GM19023 (cell line): ENCODE measurements around the gene COL4A1.

ENCODE experiments used
- ATAC-seq: cut with Tn5 transposase; IDR thresholded peaks from one replicate; pipeline ENCODE4 v1.9.1; 2021; ENCODE audit warnings: mild to moderate bottlenecking, moderate library complexity; ENCODE audit not compliant: unreplicated experiment

The COL4A1 gene

GRCh38 chr13:110310541-110311442, 3.8 kb upstream of the COL4A1 start:
- no peak for ATAC-seq

DNA sequence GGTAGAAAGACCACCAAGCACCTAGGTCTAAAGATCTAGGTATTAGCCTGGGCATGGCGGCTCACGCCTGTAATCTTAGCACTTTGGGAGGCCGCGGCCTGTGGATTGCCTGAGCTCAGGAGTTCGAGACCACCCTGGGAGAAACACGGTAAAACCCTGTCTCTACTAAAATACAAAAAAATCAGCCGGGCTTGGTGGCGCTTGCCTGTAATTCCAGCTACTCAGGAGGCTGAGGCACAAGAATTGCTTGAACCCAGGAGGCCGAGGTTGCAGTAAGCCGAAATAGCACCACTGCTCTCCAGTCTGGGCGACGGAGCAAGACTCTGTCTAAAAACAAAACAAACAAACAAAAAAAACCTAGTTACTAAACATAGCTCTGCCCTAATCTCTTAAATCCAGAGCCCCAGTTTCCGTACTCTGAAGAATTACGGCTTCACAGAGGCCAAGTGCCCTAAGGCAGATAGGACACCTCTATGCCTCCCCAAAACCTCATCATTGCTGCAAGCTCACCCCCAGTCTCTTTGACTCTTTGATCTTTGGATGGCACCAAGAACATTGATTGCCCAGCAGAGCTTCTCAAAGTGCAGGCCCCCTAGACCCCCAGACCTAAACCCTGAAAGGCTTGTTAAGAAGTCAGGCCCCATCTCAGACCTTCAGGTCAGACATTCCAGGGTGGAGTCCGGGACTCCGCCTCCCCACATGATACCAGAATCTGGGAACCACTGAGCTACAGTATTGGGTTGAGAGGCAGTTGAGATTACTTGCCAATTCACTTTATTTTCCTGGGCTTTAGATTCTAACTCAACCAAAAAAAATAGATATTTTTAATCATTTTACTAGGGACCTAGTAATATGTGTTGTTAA, 2.9 kb upstream of the COL4A1 start:
- ATAC-seq = no peak

DNA sequence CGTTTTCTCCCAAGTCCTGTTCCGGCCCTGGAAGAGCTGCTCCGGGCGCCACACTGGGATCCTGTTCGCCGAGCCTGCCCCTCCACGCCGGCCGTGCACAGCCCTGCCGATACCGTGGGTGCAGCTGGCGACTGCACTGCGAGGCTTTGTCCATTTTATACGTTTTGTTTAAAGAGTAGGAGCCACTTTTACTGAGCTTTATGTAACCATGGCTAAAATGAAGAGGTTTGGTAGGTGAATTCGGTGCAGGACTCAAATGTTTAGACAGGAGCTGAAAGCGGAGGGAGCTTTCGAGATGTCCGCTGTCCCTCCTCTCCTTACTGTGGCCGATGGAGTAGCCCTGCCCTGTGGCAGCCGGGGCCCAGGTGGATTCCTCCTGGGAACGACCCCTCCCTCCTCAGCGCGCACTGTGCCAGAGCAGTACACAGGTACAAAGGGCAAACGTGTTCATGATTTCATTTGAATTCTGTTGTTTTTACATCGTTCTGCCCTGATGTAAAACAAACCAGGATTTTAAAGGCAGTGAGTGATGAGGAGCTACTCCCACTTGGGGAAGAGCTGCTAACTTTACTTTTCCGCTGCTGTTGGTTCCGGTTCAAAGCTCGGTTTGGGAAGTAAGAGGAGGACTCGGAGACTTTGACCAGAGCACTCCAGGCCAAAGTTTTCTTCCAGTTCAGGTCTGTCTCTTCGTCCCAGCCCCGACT, 1.9 kb upstream of the COL4A1 start:
- ATAC-seq = no peak

- no peak for ATAC-seq
These were observed 1.1 kb upstream of the COL4A1 start for GRCh38 chr13:110307767-110308655.

DNA sequence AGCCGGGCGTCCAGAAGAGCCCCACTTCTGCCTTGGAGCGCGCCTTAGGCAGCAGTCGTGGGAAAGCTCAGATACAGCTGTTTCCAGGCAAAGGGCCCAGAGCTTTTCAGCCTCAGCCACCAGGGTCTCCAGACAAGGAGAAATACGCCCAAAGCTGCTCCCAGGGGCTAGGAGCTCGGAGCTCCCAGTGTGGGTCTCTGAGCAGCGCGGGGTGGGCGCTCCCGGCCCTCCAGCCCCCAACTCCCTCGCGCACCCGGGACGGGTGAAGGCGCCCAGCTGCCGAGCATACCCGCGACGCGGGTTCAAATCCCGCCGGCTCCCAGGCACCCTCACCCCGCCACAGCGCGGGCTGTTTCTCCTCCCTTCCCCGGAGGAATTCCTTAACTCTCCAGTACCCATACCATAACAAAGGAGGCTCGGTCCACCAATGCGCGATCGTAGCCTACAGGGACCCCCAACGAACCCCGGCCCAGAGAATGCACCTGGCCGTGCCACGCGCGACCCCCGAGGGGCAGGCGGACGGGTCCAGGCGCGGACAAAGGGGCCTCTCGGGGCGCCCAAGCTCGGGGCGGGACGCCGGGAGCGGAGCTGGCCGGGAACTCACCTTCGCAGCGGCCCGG, 507 bp downstream of the COL4A1 start:
- ATAC-seq = no peak

GRCh38 chr13:110305949-110306339, 1.0 kb downstream of the COL4A1 start:
- ATAC-seq = no peak

DNA sequence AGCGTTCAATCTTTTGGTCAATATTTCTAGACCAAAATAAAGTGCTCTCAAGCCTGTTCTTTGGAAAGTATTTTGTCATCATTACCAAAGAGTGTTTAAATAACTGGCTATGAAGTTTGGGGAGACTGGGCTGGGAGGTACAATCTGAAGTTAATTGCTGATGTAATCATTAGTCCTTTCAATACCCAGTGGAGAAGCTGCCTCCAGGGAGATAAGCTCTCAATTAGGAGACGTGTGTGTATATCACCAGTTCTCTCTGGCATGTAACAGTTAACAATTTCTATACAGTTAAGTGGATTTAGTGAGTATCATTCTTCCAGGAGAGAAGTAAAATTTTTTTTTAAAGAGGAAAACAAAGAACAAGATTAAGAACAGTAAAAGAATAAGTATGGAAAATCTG, 1.4 kb downstream of the COL4A1 start:
- no peak for ATAC-seq

DNA sequence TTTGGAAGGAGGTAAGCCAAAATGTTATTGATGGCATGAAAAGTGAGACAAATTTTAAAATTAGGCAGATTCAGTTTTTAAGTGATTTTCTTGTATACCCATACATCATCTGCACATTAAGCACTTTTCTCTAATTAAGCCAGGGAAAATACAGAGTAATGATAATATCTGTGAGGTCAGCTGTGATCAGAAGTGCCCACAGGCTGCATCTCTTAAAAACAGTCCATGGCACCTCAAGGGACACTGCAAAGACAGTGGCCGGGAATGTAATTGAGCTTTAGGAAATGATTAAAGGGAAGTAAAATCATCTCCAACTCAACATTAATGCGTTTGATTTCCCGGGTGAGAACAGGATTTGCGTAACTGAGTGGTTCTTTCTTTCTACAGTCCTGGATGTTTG, 2.0 kb downstream of the COL4A1 start:
- no peak for ATAC-seq

DNA sequence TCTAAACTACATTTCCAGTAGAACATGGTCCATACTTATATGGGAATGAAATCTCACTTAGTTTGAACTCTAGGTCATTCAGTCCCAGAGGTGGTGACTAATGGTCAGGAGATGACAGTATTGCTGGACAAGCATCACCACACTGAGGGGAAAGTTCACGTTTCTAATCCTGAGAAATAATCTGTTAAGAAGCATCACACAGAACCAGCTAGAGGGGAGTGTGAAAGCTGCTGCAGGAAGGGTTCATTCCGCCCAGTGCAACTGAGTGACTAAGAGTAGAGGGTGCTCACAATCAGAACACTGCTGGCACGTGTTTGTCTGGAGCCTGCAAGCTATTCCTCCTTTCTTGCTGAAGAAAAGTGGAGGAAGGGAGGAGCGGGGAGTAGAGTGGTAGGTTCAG, 2.7 kb downstream of the COL4A1 start:
- no peak for ATAC-seq

DNA sequence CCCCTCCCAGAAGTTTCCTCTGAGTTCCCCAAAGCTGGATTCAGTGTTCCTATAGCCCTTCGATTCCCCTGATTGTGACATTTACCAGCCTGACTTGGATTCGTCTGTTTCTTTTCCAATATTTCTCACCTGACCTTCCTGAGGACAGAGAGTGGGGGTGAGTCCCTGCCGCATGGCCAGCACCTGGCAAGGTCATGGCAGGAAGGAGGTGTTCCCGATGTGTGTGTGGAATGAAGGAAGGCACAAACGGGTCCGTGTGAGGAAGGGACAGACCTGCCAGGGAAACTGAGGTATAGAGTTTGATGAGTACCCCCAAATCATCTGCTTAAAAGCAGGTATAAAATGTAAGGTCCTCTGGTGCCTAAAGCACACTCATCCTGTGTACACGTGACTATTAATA, 3.3 kb downstream of the COL4A1 start:
- no peak for ATAC-seq

DNA sequence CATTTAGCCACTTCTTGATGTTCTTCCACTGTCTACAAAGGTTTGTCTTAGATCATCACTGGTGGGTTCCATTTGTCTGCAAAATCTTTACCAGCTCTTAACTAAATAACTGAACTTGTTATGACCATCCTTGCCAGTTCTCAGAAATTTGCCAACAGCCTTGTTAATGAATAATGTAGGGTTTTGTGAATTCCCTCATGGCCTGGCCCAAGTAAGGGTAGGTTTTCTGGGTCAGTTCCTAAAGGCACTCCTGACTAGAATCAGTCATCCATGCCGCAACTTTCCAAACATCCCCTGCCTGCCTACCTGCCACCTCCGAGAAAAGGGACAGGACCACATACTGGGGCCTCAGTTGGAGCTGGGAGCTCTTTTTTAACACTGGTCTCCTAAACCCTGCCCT, 4.0 kb downstream of the COL4A1 start:
- no peak for ATAC-seq

- ATAC-seq = no peak
These were observed 5.1 kb downstream of the COL4A1 start for GRCh38 chr13:110301606-110302553.

DNA sequence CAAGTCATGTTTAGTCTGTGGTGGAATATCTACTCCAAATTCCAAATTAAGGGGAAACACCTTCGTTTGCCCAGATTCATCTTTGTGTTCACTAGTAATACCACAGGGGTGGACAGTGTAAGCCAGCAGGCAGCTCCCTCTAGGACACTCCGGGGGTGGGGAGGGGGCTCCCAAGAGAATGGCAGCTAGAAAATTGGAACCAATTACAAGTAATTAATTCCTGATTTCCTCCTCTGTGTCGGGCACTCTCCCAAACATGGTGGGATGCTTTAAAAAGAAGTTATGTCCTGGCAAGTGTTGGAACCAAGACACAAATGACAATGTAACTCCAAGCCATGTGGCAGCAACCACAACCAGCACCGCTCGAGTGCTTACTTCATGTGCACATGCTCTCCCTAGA, 5.9 kb downstream of the COL4A1 start:
- ATAC-seq = no peak

GRCh38 chr13:110300090-110300815, 6.7 kb downstream of the COL4A1 start:
- ATAC-seq = no peak

DNA sequence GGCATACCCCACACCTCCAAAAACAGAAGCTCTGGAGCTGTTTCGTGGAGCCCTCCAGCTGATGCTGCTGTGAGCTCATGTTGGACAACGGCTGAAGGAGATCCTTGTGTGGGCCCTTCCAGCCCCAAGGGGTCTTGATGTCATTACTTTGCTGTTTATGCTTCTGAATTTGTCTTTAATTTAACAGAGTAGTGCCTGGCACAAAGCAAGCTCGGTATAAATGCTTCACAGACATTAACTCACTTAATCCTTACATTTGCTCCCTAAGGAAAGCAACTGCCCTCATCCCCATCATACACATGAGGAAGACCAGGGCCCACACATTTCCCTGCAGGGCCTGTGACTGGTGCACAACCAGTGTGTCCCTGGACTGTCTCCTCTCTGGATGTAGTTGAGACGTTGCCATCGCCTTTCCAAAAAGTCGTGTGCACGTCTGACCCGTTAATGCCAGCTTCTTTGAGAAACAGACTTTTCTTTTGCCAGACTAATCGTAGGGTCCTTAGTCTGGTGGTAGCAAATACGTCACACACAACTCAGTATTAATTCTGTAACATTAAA, 7.6 kb downstream of the COL4A1 start:
- ATAC-seq = no peak

DNA sequence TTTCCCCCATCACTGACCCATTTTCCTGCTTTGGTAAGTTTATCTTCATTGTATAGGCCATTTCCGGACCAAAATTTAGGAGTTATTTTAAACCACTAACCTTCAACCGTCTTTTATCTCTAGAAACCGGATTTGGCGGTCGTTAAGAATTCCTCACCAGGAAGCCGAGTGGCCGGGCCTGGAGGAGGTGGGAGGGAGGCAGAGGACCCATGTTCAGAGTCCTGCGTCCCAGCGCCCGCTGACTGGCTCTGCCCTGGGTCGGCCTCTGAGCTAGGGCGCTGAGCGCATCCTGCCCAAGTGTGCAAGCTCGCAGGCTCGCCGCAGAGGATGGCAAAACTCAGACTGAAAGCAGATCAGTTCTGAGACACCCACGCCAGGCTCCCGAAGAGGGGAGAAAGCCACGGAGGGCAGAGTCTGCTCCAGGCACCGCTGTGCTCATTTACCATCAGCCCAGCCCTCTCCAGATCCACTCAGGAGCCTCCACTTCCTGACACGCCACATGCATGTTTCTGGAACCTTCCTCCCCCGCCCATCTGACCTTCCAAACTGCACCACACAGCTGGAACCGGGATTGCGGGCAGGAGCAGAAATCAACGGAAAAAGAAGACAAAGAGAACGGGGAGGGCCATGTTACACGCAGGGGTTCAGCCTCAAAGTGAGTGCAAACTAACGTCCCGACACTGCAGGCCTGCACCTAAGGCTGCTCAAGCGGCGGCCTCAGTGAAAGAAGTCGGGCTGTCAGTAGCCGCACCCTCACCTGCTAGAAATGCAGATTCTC, 8.3 kb downstream of the COL4A1 start:
- ATAC-seq = no peak
